Adrenal gland (tissue), 5 donors: ENCODE results near the gene OR2B6.

Experiments used
- CTCF ChIP-seq, 6 experiments: fragments of 450-650 bp in 4 of 6; fragments of 200-600 bp in 2 of 6; sonication (generic) in 1 of 6; IDR thresholded peaks; 1 replicate in 5 of 6; 2 replicates in 1 of 6; pipeline versions ENCODE4 v1.5.1 to v1.8.0; 2016 to 2021; ENCODE audit warnings: antibody characterized with exemption in 6 of 6, mild to moderate bottlenecking in 2 of 6, moderate library complexity in 1 of 6
- POLR2A ChIP-seq, 2 donors: fragments of 450-650 bp; IDR thresholded peaks; one replicate each; pipeline ENCODE4 v1.6.1; 2017; ENCODE audit warnings: antibody characterized with exemption in 2 of 2, mild to moderate bottlenecking in 2 of 2, moderate library complexity in 1 of 2
- donor health status: DM: no; HTN: no; CAD: no.

GRCh38 chr6:27924179-27924578 lies 32.9 kb upstream of the OR2B6 start:
- TF ChIP-seq POLR2A (IDR thresholded peaks at IDR 0.05) (no peak), CTCF (IDR thresholded peaks at IDR 0.05) (no peak)
